HFFc6 (cell line): Measurements from ENCODE around the gene FSTL4. TPM values are rescaled to one million over a fixed set of nuclear protein-coding genes. Genes with fewer than 3 reads are reported as not detected.

Source experiments
- DNase-seq: peaks from one replicate; pipeline ENCODE4 v3.0.0-alpha.2; 2018
- H3K27ac Mint-ChIP-seq: 2 replicates; pipeline ENCODE4 v1.8.0; 2020; ENCODE audit warnings: mild to moderate bottlenecking, mixed read lengths
- H3K27me3 Mint-ChIP-seq: 2 replicates; pipeline ENCODE4 v1.8.0; 2021; ENCODE audit warnings: mild to moderate bottlenecking, moderate library complexity, mixed read lengths; ENCODE audit not compliant: insufficient read depth
- H3K36me3 Mint-ChIP-seq: 2 replicates; pipeline ENCODE4 v1.8.0; 2021; ENCODE audit warnings: low read depth, mixed read lengths
- H3K4me1 Mint-ChIP-seq: 2 replicates; pipeline ENCODE4 v1.8.0; 2020; ENCODE audit warnings: low read depth, mixed read lengths
- H3K4me3 Mint-ChIP-seq: 2 replicates; pipeline ENCODE4 v1.8.0; 2020; ENCODE audit warnings: mild to moderate bottlenecking, moderate library complexity, mixed read lengths
- H3K9me3 Mint-ChIP-seq: 2 replicates; pipeline ENCODE4 v1.8.0; 2020; ENCODE audit warnings: mild to moderate bottlenecking, mixed read lengths
- CTCF ChIP-seq: fragments of 200-600 bp; sonication (generic); IDR thresholded peaks from 2 replicates; pipeline ENCODE4 v1.5.0; 2021; ENCODE audit warnings: antibody characterized with exemption, mild to moderate bottlenecking
- total RNA-seq, 6 experiments: library from RNA; stranded (reverse); fragmentation: NEBNext Ultra II Directional; extraction: Animal tissue kit (Norgen Biotek cat#: 25700); gene quantifications; 2 replicates in 1 of 6; 3 replicates in 5 of 6; pipeline ENCODE4 v1.2.3, GENCODE V29; 2021

The FSTL4 gene
- total RNA-seq, 6 experiments from 2014 or later, result not detected

DNA sequence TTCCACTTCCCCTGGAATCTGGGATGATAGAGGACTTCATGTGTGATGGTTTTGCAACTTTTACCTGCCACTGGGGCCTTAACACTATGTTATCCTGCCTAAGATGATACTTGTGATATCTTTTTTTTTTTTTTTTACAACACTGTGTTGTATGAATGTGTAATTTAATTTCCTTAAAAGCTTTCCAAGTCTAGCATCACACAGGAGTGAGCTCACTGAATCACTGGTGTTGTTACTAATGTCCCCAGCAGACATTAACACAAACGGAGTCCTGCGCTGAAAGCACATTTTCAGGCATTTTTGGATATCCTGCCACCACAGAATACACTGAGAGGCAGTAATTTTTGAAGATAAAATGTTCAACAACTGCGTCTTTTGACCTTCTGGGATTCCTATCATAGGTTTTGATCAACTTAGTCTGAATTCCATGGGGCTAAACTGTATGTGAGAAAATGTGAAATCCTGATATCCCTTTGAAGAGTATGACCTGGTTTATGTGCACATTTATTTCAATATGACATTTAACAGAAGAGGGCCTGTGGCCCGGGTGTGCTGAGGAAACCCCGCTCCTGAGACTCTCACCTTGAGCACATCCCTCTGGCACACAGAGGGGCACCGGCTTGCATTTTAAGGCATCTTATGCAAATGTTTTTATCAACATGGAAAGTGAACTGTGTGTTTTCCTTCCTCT, 118.0 kb downstream of the FSTL4 start:
- Mint-ChIP-seq H3K27me3 (peaks cover 18% of the 10 kb centered on the region), H3K36me3 (no peaks in the 10 kb centered on the region), H3K4me1 (no peaks in the 10 kb centered on the region), H3K9me3 (no peaks in the 10 kb centered on the region), H3K4me3 (no peak overlapping the region), H3K27ac (no peak overlapping the region)
- TF ChIP-seq CTCF, result no peak
- DNase-seq, result no peak

GRCh38 chr5:133489632-133490031, 122.7 kb downstream of the FSTL4 start:
- H3K4me1 Mint-ChIP-seq, result no peaks in the 10 kb centered on the region
- no peaks in the 10 kb centered on the region for H3K9me3 Mint-ChIP-seq
- peaks cover 9% of the 10 kb centered on the region for H3K27me3 Mint-ChIP-seq

GRCh38 chr5:133487093-133487492, 125.2 kb downstream of the FSTL4 start:
- Mint-ChIP-seq H3K9me3 (no peaks in the 10 kb centered on the region), H3K36me3 (no peaks in the 10 kb centered on the region), H3K27me3 (peaks cover 9% of the 10 kb centered on the region), H3K4me3 (no peak overlapping the region), H3K27ac (no peak overlapping the region), H3K4me1 (no peaks in the 10 kb centered on the region; the same call in 1 of the 2 replicates)
- no peak for TF ChIP-seq CTCF
- no peak for DNase-seq

More at GRCh38 chr5:133489632-133490031, 122.7 kb downstream of the FSTL4 start:
- DNase-seq, result no peak
- Mint-ChIP-seq H3K36me3 (no peaks in the 10 kb centered on the region), H3K4me3 (no peak overlapping the region), H3K27ac (no peak overlapping the region)
- no peak for TF ChIP-seq CTCF

DNA sequence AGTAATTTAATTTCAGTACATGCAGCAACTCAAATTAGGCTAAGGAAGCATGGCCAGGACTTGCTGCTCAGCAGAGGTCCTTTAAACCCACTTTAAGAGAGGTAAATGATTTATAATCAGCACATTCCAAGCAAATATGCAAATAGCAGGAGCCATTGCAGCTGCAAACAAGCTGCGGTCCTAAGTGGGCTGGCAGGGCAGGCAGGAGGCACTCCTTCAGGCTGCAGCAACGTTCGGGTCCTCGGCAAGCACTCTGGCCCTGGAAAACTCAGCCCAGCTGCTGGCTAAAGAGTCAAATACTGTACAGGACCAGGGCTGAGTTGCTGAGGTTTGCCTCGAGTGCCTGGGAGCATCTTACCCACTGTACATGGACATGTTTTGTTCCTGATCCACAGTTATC, 126.9 kb downstream of the FSTL4 start:
- TF ChIP-seq CTCF, result no peak
- Mint-ChIP-seq H3K27ac (no peak overlapping the region), H3K4me3 (no peak overlapping the region), H3K36me3 (no peaks in the 10 kb centered on the region), H3K4me1 (no peaks in the 10 kb centered on the region; the same call in 1 of the 2 replicates), H3K27me3 (peaks cover 9% of the 10 kb centered on the region), H3K9me3 (no peaks in the 10 kb centered on the region)
- DNase-seq, result no peak

- no peak for TF ChIP-seq CTCF
- no peak for DNase-seq
- Mint-ChIP-seq H3K36me3 (no peaks in the 10 kb centered on the region), H3K9me3 (no peaks in the 10 kb centered on the region), H3K27ac (no peak overlapping the region), H3K4me3 (no peak overlapping the region), H3K4me1 (no peaks in the 10 kb centered on the region; the same call in 1 of the 2 replicates), H3K27me3 (peaks cover 16% of the 10 kb centered on the region)
These were observed 128.8 kb downstream of the FSTL4 start for GRCh38 chr5:133483406-133484090.
